Activated CD4-positive, alpha-beta T cell treated with anti-CD3 and anti-CD28 coated beads for 48 hours (primary cell): Measurements from ENCODE around the gene SCD5.

Experiments
- DNase-seq: peaks from one replicate; pipeline ENCODE4 v3.0.0-alpha.2; 2020

Gene SCD5

GRCh38 chr4:82681754-82682153 is 116.8 kb downstream of the SCD5 start:
- DNase-seq = no peak

GRCh38 chr4:82680834-82681233 is 117.8 kb downstream of the SCD5 start:
- DNase-seq = no peak

- DNase-seq = no peak
These were observed 119.1 kb downstream of the SCD5 start for GRCh38 chr4:82679531-82679930.

- no peak for DNase-seq
These were observed 120.5 kb downstream of the SCD5 start for GRCh38 chr4:82678051-82678450.

- DNase-seq = no peak
These were observed 121.3 kb downstream of the SCD5 start for GRCh38 chr4:82677327-82677726.

- DNase-seq = no peak
These were observed 130.7 kb downstream of the SCD5 start for GRCh38 chr4:82667761-82668480.

- DNase-seq = no peak
These were observed 131.5 kb downstream of the SCD5 start for GRCh38 chr4:82666970-82667665.

- DNase-seq = no peak
These were observed 137.2 kb downstream of the SCD5 start for GRCh38 chr4:82661181-82661992.

- DNase-seq = no peak
These were observed 146.5 kb downstream of the SCD5 start for GRCh38 chr4:82652062-82652461.

- no peak for DNase-seq
These were observed 147.7 kb downstream of the SCD5 start for GRCh38 chr4:82650868-82651267.

GRCh38 chr4:82648356-82648755 is 150.2 kb downstream of the SCD5 start:
- no peak for DNase-seq

- DNase-seq = no peak
These were observed 152.5 kb downstream of the SCD5 start for GRCh38 chr4:82645936-82646565.

GRCh38 chr4:82644734-82645126 is 153.9 kb downstream of the SCD5 start:
- no peak for DNase-seq

- no peak for DNase-seq
These were observed 154.4 kb downstream of the SCD5 start for GRCh38 chr4:82643994-82644733.

- DNase-seq = no peak
These were observed 156.3 kb downstream of the SCD5 start for GRCh38 chr4:82642331-82642730.

- no peak for DNase-seq
These were observed 158.1 kb downstream of the SCD5 start for GRCh38 chr4:82640540-82640939.

- no peak for DNase-seq
These were observed 158.6 kb downstream of the SCD5 start for GRCh38 chr4:82639971-82640370.

GRCh38 chr4:82638479-82638878 is 160.1 kb downstream of the SCD5 start:
- DNase-seq = no peak

GRCh38 chr4:82630079-82630478 is 168.5 kb downstream of the SCD5 start:
- no peak for DNase-seq

GRCh38 chr4:82629238-82630000 is 169.2 kb downstream of the SCD5 start:
- DNase-seq = no peak

- DNase-seq = no peak
These were observed 172.2 kb downstream of the SCD5 start for GRCh38 chr4:82626251-82626868.
